SK-N-SH treated with all-trans-retinoic acid at 6 μM for 48 hours (cell line): ENCODE results near the gene CACNA2D4.

Source experiments
- ARNTL ChIP-seq: fragments of 450-650 bp; formaldehyde crosslinking; IDR thresholded peaks from 2 replicates; pipeline ENCODE4 v1.5.0; 2020; ENCODE audit warnings: low read depth, mild to moderate bottlenecking, moderate library complexity, borderline replicate concordance
- ZC3H10 ChIP-seq: fragments of 250-450 bp; sonication (Bioruptor Pico); IDR thresholded peaks from 2 replicates; pipeline ENCODE4 v1.5.1; 2021; ENCODE audit warnings: mild to moderate bottlenecking, moderate library complexity
- ZFP30 ChIP-seq: fragments of 450-650 bp; formaldehyde crosslinking; IDR thresholded peaks from 2 replicates; pipeline ENCODE4 v1.5.0; 2022; ENCODE audit warnings: mild to moderate bottlenecking, moderate library complexity
- TF ChIP-seq, protein P1 (sequence below): fragments of 250-450 bp; sonication (Bioruptor Pico); IDR thresholded peaks from 2 replicates; pipeline ENCODE4 v1.8.0; 2020; ENCODE audit warnings: mild to moderate bottlenecking, moderate library complexity, borderline replicate concordance

DNA sequence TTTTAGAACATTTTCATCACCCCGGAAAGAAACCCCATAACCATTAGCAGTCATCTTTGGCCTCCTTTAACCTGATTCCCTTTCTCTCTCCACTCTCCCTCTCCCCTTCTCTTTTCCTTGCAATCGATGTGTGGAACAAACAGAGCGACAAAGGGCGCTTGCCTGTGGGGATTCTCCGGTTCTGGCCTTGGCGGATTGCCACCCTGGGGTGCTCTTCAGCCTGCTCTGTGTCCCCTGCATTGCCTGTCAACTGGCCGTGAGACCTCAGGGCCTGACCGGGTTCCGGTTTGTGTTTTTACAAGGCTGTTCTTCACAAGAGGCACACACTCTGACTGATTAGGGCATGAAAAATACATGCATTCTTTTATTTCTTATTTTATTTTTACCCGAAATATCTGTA, 70.3 kb downstream of the CACNA2D4 start:
- TF ChIP-seq ZFP30 (CRISPR knock-in tag) (no peak), ARNTL (no peak), ZC3H10 (CRISPR knock-in tag) (no peak)
- TF ChIP-seq, protein P1, sequence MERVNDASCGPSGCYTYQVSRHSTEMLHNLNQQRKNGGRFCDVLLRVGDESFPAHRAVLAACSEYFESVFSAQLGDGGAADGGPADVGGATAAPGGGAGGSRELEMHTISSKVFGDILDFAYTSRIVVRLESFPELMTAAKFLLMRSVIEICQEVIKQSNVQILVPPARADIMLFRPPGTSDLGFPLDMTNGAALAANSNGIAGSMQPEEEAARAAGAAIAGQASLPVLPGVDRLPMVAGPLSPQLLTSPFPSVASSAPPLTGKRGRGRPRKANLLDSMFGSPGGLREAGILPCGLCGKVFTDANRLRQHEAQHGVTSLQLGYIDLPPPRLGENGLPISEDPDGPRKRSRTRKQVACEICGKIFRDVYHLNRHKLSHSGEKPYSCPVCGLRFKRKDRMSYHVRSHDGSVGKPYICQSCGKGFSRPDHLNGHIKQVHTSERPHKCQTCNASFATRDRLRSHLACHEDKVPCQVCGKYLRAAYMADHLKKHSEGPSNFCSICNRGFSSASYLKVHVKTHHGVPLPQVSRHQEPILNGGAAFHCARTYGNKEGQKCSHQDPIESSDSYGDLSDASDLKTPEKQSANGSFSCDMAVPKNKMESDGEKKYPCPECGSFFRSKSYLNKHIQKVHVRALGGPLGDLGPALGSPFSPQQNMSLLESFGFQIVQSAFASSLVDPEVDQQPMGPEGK (CRISPR knock-in tag): no peak
